Measurements from ENCODE around the gene SLC35F3.

The SLC35F3 gene

DNA sequence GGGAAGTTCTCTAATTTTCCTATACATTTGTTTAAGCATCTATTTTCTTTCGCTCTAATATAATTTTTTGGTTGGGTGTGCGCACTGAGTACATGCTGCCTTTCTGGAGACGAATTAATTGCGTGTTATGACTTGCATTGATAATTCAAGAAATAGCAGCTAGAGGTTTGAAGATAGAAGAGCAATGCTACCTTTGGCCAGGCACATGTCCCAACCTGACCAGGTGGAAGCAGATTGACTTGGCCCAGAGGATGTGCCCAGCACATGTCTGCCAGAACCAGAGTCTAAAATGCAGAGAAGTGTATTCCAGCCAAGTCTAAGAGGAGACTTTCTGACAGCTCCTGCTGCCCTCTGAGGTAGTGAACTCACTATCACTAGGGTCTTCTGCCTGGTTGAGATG, 114.3 kb downstream of the SLC35F3 start:
- no peak for TF ChIP-seq EGR1 (IDR thresholded peaks at IDR 0.05)
- TF ChIP-seq TCF12 (IDR thresholded peaks at IDR 0.05; ENCODE audit: low read depth) = no peak
- TF ChIP-seq FOXM1 (IDR thresholded peaks at IDR 0.05; ENCODE audit: borderline replicate concordance, low read depth) = no peak
- TF ChIP-seq CEBPB (IDR thresholded peaks at IDR 0.05) = no peak
- no peak for TF ChIP-seq YY1 (IDR thresholded peaks at IDR 0.05; ENCODE audit: low read depth)
- no peak for TF ChIP-seq REST (IDR thresholded peaks at IDR 0.05; ENCODE audit: low read depth)
- TF ChIP-seq, protein P1, sequence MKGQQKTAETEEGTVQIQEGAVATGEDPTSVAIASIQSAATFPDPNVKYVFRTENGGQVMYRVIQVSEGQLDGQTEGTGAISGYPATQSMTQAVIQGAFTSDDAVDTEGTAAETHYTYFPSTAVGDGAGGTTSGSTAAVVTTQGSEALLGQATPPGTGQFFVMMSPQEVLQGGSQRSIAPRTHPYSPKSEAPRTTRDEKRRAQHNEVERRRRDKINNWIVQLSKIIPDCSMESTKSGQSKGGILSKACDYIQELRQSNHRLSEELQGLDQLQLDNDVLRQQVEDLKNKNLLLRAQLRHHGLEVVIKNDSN (IDR thresholded peaks at IDR 0.05) = no peak
- no peak for TF ChIP-seq NFIC (IDR thresholded peaks at IDR 0.05)
- no peak for TF ChIP-seq ZBTB7A (IDR thresholded peaks at IDR 0.05; ENCODE audit: low read depth)
- TF ChIP-seq TEAD4 (IDR thresholded peaks at IDR 0.05) = no peak
- TF ChIP-seq TAF1 (IDR thresholded peaks at IDR 0.05; ENCODE audit: low read depth) = no peak
- no peak for TF ChIP-seq RAD21 (IDR thresholded peaks at IDR 0.05; ENCODE audit: low read depth)
- TF ChIP-seq, protein P2, sequence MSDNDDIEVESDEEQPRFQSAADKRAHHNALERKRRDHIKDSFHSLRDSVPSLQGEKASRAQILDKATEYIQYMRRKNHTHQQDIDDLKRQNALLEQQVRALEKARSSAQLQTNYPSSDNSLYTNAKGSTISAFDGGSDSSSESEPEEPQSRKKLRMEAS (IDR thresholded peaks at IDR 0.05) = no peak
- TF ChIP-seq CREB1 (IDR thresholded peaks at IDR 0.05; ENCODE audit: low read depth) = no peak
- TF ChIP-seq EP300 (IDR thresholded peaks at IDR 0.05; ENCODE audit: borderline replicate concordance) = no peak

- TF ChIP-seq EGR1 (IDR thresholded peaks at IDR 0.05) = no peak
- TF ChIP-seq EP300 (IDR thresholded peaks at IDR 0.05; ENCODE audit: borderline replicate concordance) = no peak
- no peak for TF ChIP-seq REST (IDR thresholded peaks at IDR 0.05; ENCODE audit: low read depth)
- TF ChIP-seq NFIC (IDR thresholded peaks at IDR 0.05) = no peak
- TF ChIP-seq TEAD4 (IDR thresholded peaks at IDR 0.05) = no peak
- TF ChIP-seq CEBPB (IDR thresholded peaks at IDR 0.05) = no peak
- no peak for TF ChIP-seq TAF1 (IDR thresholded peaks at IDR 0.05; ENCODE audit: low read depth)
- TF ChIP-seq ZBTB7A (IDR thresholded peaks at IDR 0.05; ENCODE audit: low read depth) = no peak
- TF ChIP-seq, protein P1 (IDR thresholded peaks at IDR 0.05) = no peak
- no peak for TF ChIP-seq YY1 (IDR thresholded peaks at IDR 0.05; ENCODE audit: low read depth)
- TF ChIP-seq, protein P2 (IDR thresholded peaks at IDR 0.05) = no peak
- no peak for TF ChIP-seq TCF12 (IDR thresholded peaks at IDR 0.05; ENCODE audit: low read depth)
- TF ChIP-seq FOXM1 (IDR thresholded peaks at IDR 0.05; ENCODE audit: borderline replicate concordance, low read depth) = no peak
Measured at GRCh38 chr1:234019387-234019786, 114.9 kb downstream of the SLC35F3 start.

DNA sequence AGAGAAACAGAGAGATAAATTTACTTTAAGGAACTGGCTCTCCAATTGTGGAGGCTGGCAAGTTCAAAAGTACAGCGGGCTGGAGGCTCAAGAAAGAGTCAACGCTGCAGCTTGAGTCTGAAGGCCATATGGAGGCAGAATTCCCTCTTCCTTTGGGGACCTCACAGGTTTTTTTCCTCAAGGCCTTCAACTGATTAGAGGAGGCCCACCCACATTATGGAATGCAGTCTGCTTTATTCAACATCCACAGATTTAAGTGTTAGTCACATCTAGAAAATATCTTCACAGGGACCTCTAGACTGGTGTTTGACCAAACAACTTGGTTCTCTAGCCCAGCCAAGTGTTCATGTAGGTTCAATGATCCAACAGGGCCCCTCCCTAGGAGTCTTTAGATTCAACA, 117.8 kb downstream of the SLC35F3 start:
- TF ChIP-seq EGR1 (IDR thresholded peaks at IDR 0.05) (no peak), CEBPB (IDR thresholded peaks at IDR 0.05) (no peak), ZBTB7A (IDR thresholded peaks at IDR 0.05; ENCODE audit: low read depth) (no peak), TEAD4 (IDR thresholded peaks at IDR 0.05) (no peak), NFIC (IDR thresholded peaks at IDR 0.05) (no peak), TAF1 (IDR thresholded peaks at IDR 0.05; ENCODE audit: low read depth) (no peak), RAD21 (IDR thresholded peaks at IDR 0.05; ENCODE audit: low read depth) (no peak), EP300 (IDR thresholded peaks at IDR 0.05; ENCODE audit: borderline replicate concordance) (no peak), CREB1 (IDR thresholded peaks at IDR 0.05; ENCODE audit: low read depth) (no peak), TCF12 (IDR thresholded peaks at IDR 0.05; ENCODE audit: low read depth) (no peak), FOXM1 (IDR thresholded peaks at IDR 0.05; ENCODE audit: borderline replicate concordance, low read depth) (no peak), YY1 (IDR thresholded peaks at IDR 0.05; ENCODE audit: low read depth) (no peak), REST (IDR thresholded peaks at IDR 0.05; ENCODE audit: low read depth) (no peak)
- TF ChIP-seq, protein P1 (IDR thresholded peaks at IDR 0.05) = no peak
- TF ChIP-seq, protein P2 (IDR thresholded peaks at IDR 0.05) = no peak

Measured in Ishikawa (cell line).